Lower lobe of right lung (tissue), 2 donors: ENCODE data around the gene SPEF1. TPM values are rescaled to one million over a fixed set of nuclear protein-coding genes. Genes with fewer than 3 reads are reported as not detected.

Experiments used
- ATAC-seq, 2 donors: fragments of 200-7000 bp; cut with Tn5 transposase; one replicate each; pipeline ENCODE4 v1.9.1; 2020 to 2022; ENCODE audit warnings: mild to moderate bottlenecking in 2 of 2, moderate library complexity in 2 of 2
- DNase-seq: peaks from one replicate; pipeline ENCODE4 v3.0.0-alpha.2; 2020
- H3K27ac ChIP-seq: fragments of 200-600 bp; one replicate; pipeline ENCODE4 v1.8.0; 2022
- H3K27me3 ChIP-seq: fragments of 200-600 bp; one replicate; pipeline ENCODE4 v1.8.0; 2022; ENCODE audit warnings: low read depth
- H3K36me3 ChIP-seq: fragments of 200-600 bp; one replicate; pipeline ENCODE4 v1.8.0; 2022; ENCODE audit warnings: mild to moderate bottlenecking
- H3K4me1 ChIP-seq: fragments of 200-600 bp; one replicate; pipeline ENCODE4 v1.8.0; 2022
- H3K4me3 ChIP-seq: fragments of 200-600 bp; one replicate; pipeline ENCODE4 v1.8.0; 2022; ENCODE audit warnings: mild to moderate bottlenecking
- H3K9me3 ChIP-seq: fragments of 200-600 bp; one replicate; pipeline ENCODE4 v1.8.0; 2022
- intact Hi-C: fragments of 100-400 bp; cut with DNase I; formaldehyde crosslinking; loops from one replicate; pipeline ENCODE4 v1.11.0; 2022
- total RNA-seq: library from RNA; stranded (reverse); fragmentation: NEBNext Ultra II Directional; extraction: Animal tissue kit (Norgen Biotek cat#: 25700); gene quantifications from one replicate; pipeline ENCODE4 v1.2.1, GENCODE V29; 2021
- TF ChIP-seq, protein P1 (sequence below): fragments of 200-600 bp; IDR thresholded peaks from one replicate; pipeline ENCODE4 v1.8.0; 2022; ENCODE audit warnings: antibody characterized with exemption, mild to moderate bottlenecking
- donor health status: DM: no; HTN: yes; CAD: no; lungs with severe emphysema.

Gene SPEF1
- total RNA-seq, 1 donor from 2014 or later: 3.9 TPM

DNA sequence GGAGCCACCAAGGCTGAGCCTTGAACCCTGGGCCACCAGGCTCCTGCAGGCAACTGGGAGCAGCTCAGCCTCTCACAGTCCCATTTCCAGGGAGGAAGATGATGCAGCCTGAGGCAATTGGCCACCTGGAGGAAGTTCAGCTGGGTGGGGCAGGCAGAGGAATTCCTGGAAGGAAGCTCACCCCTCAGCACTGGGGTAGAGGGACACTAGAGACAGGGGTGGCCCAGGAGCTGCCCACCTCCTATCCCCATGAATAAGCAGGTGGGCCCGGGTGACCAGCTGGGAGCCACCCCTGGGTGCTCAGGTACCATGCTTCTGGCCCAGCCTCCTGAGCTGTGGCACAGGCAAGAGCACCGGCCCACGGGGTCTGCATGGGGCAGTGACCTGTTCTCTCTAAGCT lies 52.4 kb downstream of the SPEF1 start:
- Histone ChIP-seq H3K4me3 (no peak overlapping the region), H3K9me3 (no peaks in the 10 kb centered on the region), H3K36me3 (no peaks in the 10 kb centered on the region), H3K4me1 (peaks cover 33% of the 10 kb centered on the region), H3K27ac (no peak overlapping the region), H3K27me3 (peaks cover 27% of the 10 kb centered on the region)
- TF ChIP-seq, protein P1, sequence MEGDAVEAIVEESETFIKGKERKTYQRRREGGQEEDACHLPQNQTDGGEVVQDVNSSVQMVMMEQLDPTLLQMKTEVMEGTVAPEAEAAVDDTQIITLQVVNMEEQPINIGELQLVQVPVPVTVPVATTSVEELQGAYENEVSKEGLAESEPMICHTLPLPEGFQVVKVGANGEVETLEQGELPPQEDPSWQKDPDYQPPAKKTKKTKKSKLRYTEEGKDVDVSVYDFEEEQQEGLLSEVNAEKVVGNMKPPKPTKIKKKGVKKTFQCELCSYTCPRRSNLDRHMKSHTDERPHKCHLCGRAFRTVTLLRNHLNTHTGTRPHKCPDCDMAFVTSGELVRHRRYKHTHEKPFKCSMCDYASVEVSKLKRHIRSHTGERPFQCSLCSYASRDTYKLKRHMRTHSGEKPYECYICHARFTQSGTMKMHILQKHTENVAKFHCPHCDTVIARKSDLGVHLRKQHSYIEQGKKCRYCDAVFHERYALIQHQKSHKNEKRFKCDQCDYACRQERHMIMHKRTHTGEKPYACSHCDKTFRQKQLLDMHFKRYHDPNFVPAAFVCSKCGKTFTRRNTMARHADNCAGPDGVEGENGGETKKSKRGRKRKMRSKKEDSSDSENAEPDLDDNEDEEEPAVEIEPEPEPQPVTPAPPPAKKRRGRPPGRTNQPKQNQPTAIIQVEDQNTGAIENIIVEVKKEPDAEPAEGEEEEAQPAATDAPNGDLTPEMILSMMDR: no peak
- intact Hi-C loops: no loop called here
- no peak for ATAC-seq
- DNase-seq: no peak

DNA sequence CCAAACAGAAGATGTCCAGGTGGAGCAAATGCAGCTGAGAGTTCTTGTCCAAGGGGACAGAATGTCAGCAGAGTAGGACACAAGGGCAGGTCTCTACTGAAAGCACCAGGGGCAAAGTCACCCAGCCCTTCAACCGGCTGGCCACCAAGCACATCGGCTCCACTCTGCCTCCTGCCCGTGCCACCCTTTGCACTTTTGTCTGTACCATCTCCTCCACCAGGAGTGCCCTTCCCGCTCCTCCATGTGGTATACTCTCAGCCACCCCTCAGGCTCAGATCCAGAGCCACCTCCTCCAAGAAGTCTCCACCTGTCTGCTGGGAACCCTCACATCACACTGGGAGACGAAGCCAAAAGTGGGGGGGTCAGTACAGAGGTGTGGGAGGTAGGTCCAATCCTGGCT lies 52.9 kb downstream of the SPEF1 start:
- H3K4me1 ChIP-seq: peaks cover 33% of the 10 kb centered on the region
- intact Hi-C loops: no loop called here
- no peaks in the 10 kb centered on the region for H3K9me3 ChIP-seq
- no peak overlapping the region for H3K4me3 ChIP-seq
- ATAC-seq (no peak), DNase-seq (no peak)
- no peaks in the 10 kb centered on the region for H3K36me3 ChIP-seq
- TF ChIP-seq, protein P1: no peak
- H3K27ac ChIP-seq: no peak overlapping the region
- H3K27me3 ChIP-seq: peaks cover 27% of the 10 kb centered on the region

Other genes starting within 250 kb of the SPEF1 start
- not detected for gene GFRA4, start 118.0 kb downstream of the SPEF1 start, total RNA-seq
- 11.7 TPM for gene ADAM33, start 99.4 kb downstream of the SPEF1 start, total RNA-seq
- gene SIGLEC1, start 68.8 kb downstream of the SPEF1 start, total RNA-seq: 114 TPM
- gene HSPA12B, start 48.8 kb downstream of the SPEF1 start, total RNA-seq: 36.9 TPM
- gene ADISSP, start 13.7 kb downstream of the SPEF1 start, total RNA-seq: 33.2 TPM
- 76.2 TPM for gene CENPB, start 5.3 kb upstream of the SPEF1 start, total RNA-seq
- 97.7 TPM for gene CDC25B, start 14.9 kb upstream of the SPEF1 start, total RNA-seq
- 11.1 TPM for gene AP5S1, start 39.1 kb upstream of the SPEF1 start, total RNA-seq
- 42.9 TPM for gene MAVS, start 65.4 kb upstream of the SPEF1 start, total RNA-seq
- 39.1 TPM for gene PANK2, start 107.9 kb upstream of the SPEF1 start, total RNA-seq
- 25.1 TPM for gene RNF24, start 234.1 kb upstream of the SPEF1 start, total RNA-seq